GM23248 (cell line): Measurements from ENCODE around the gene UVRAG. TPM values are rescaled to one million over a fixed set of nuclear protein-coding genes. Genes with fewer than 3 reads are reported as not detected.
A peak's percentile ranks its signal among the peaks of the same experiment; 100 is the strongest.
"Not testable (repeated sequence)": the region's sequence is repeated elsewhere in the genome, so short reads cannot be mapped to it uniquely, and the experiment has no call there.

Source experiments
- DNase-seq: peaks from one replicate; pipeline ENCODE4 v3.0.0-alpha.2; 2015
- H2AFZ ChIP-seq: fragments of 200-600 bp; sonication (generic); 2 replicates; pipeline ENCODE4 v1.6.1; 2016; ENCODE audit warnings: antibody characterized with exemption
- H3F3A ChIP-seq: fragments of 200-600 bp; sonication (generic); 2 replicates; pipeline ENCODE4 v1.6.1; 2016; ENCODE audit warnings: mild to moderate bottlenecking, antibody characterized with exemption, mixed run types; ENCODE audit not compliant: insufficient read depth
- H3K27ac ChIP-seq: fragments of 200-600 bp; sonication (generic); 2 replicates; pipeline ENCODE4 v1.5.1; 2016; ENCODE audit warnings: mild to moderate bottlenecking
- H3K27me3 ChIP-seq: fragments of 200-600 bp; sonication (generic); replicated peaks from 2 replicates; pipeline ENCODE4 v1.6.1; 2016; ENCODE audit warnings: mild to moderate bottlenecking; ENCODE audit not compliant: insufficient read depth
- H3K36me3 ChIP-seq: fragments of 200-600 bp; sonication (generic); 2 replicates; pipeline ENCODE4 v1.6.1; 2016; ENCODE audit warnings: low read depth, mild to moderate bottlenecking
- H3K4me1 ChIP-seq: fragments of 200-600 bp; sonication (generic); 2 replicates; pipeline ENCODE4 v1.6.1; 2016; ENCODE audit warnings: mild to moderate bottlenecking; ENCODE audit not compliant: insufficient read depth
- H3K4me2 ChIP-seq: fragments of 200-600 bp; sonication (generic); one replicate; pipeline ENCODE4 v1.6.1; 2016; ENCODE audit warnings: mild to moderate bottlenecking; ENCODE audit not compliant: unreplicated experiment
- H3K4me3 ChIP-seq: fragments of 200-600 bp; sonication (generic); 2 replicates; pipeline ENCODE4 v1.5.1; 2016; ENCODE audit warnings: mild to moderate bottlenecking
- H3K79me2 ChIP-seq: fragments of 200-600 bp; sonication (generic); 2 replicates; pipeline ENCODE4 v1.6.1; 2016; ENCODE audit warnings: mild to moderate bottlenecking; ENCODE audit not compliant: insufficient read depth
- H3K9ac ChIP-seq: fragments of 200-600 bp; sonication (generic); 2 replicates; pipeline ENCODE4 v1.6.1; 2016; ENCODE audit warnings: mild to moderate bottlenecking
- H3K9me2 ChIP-seq: fragments of 200-600 bp; sonication (generic); 2 replicates; pipeline ENCODE4 v1.6.1; 2016; ENCODE audit warnings: mixed run types, mild to moderate bottlenecking, moderate library complexity; ENCODE audit not compliant: insufficient read depth
- H3K9me3 ChIP-seq: fragments of 200-600 bp; sonication (generic); one replicate; pipeline ENCODE4 v1.6.1; 2017; ENCODE audit warnings: low read depth
- H4K20me1 ChIP-seq: fragments of 200-600 bp; sonication (generic); 2 replicates; pipeline ENCODE4 v1.6.0; 2016; ENCODE audit not compliant: insufficient read depth
- EZH2 ChIP-seq: fragments of 200-600 bp; sonication (generic); IDR thresholded peaks from 2 replicates; pipeline ENCODE4 v1.6.1; 2018; ENCODE audit warnings: antibody characterized with exemption, mild to moderate bottlenecking; ENCODE audit not compliant: insufficient read depth, poor library complexity, severe bottlenecking
- EZH2phosphoT487 ChIP-seq: fragments of 200-600 bp; sonication (generic); IDR thresholded peaks from 2 replicates; pipeline ENCODE4 v1.6.1; 2018; ENCODE audit warnings: antibody characterized with exemption, moderate library complexity, mild to moderate bottlenecking, low read depth; ENCODE audit not compliant: insufficient read depth
- WGBS, 2 experiments: methylation state at CpG; one replicate each; pipeline ENCODE4 v1.1.6; 2015 to 2017; ENCODE audit warnings: low lambda C conversion rate in 2 of 2, low coverage in 1 of 2; ENCODE audit errors: missing lambda C conversion rate in 2 of 2; 5-methylcytosine and 5-hydroxymethylcytosine counted together
- in situ Hi-C: fragments of 300-500 bp; cut with MboI; formaldehyde crosslinking; loops from 2 replicates; pipeline ENCODE4 v1.15.0; 2020
- polyA plus RNA-seq: library from polyadenylated mRNA; unstranded; fragments of >200 nt; fragmentation: Nextera tagmentation; extraction: Ambion mirVana; gene quantifications from 2 replicates; pipeline ENCODE4 v1.2.1, GENCODE V29; 2016
- total RNA-seq: library from RNA; depleted of rRNA; stranded (reverse); fragments of >200 nt; shearing (Covaris generic); gene quantifications from 2 replicates; pipeline ENCODE4 v1.2.3, GENCODE V29; 2014

Gene UVRAG
- total and polyA plus RNA-seq, 2 experiments from 2014 or later = 9.9 to 11.0 TPM

GRCh38 chr11:75851203-75851602 lies 36.2 kb downstream of the UVRAG start:
- peak; percentile 61 for DNase-seq
- H3F3A ChIP-seq = peaks cover 22% of the 10 kb centered on the region
- H3K27me3 ChIP-seq = no peaks in the 10 kb centered on the region
- no peak overlapping the region for H3K4me3 ChIP-seq
- no peak for TF ChIP-seq EZH2
- TF ChIP-seq EZH2phosphoT487 = no peak
- H3K79me2 ChIP-seq = peaks cover 66% of the 10 kb centered on the region
- H3K9me2 ChIP-seq = no peaks in the 10 kb centered on the region
- H4K20me1 ChIP-seq = no peaks in the 10 kb centered on the region
- 0 out of 2 replicates have a peak overlapping the region, but pooled peaks have one; percentile 8 for H3K9ac ChIP-seq
- H3K36me3 ChIP-seq = no peaks in the 10 kb centered on the region
- H3K9me3 ChIP-seq = no peaks in the 10 kb centered on the region
- 11 to 14% methylated on average over 1 of the region's 1 CpG for WGBS, 2 experiments
- peak overlapping the region; percentile 11 for H3K27ac ChIP-seq
- peak overlapping the region; percentile 44 for H3K4me2 ChIP-seq
- in situ Hi-C loops = no loop called here
- H2AFZ ChIP-seq = no peak overlapping the region
- peaks cover 15% of the 10 kb centered on the region for H3K4me1 ChIP-seq

GRCh38 chr11:75852406-75853017 lies 37.5 kb downstream of the UVRAG start:
- Histone ChIP-seq H3K27me3 (no peaks in the 10 kb centered on the region), H3F3A (peaks cover 22% of the 10 kb centered on the region), H4K20me1 (no peaks in the 10 kb centered on the region), H3K9me2 (no peaks in the 10 kb centered on the region), H3K36me3 (no peaks in the 10 kb centered on the region), H3K4me3 (no peak overlapping the region), H3K9me3 (no peaks in the 10 kb centered on the region), H3K9ac (no peak overlapping the region), H3K4me2 (no peak overlapping the region), H3K79me2 (peaks cover 65% of the 10 kb centered on the region), H2AFZ (no peak overlapping the region), H3K27ac (no peak overlapping the region), H3K4me1 (peaks cover 16% of the 10 kb centered on the region)
- DNase-seq = peak; percentile 10
- no peak for TF ChIP-seq EZH2
- TF ChIP-seq EZH2phosphoT487 = no peak
- 84 to 85% methylated on average over 5 of the region's 5 CpGs for WGBS, 2 experiments
- in situ Hi-C loops = no loop called here

- WGBS, 2 experiments = 99% methylated on average over 4 of the region's 4 CpGs
- H3K4me3 ChIP-seq = not testable (repeated sequence)
These were observed 38.6 kb downstream of the UVRAG start for GRCh38 chr11:75853563-75853962.

GRCh38 chr11:75853971-75854370 lies 39.0 kb downstream of the UVRAG start:
- Histone ChIP-seq H3K79me2 (peaks cover 51% of the 10 kb centered on the region), H3K4me2 (no peak overlapping the region), H3K4me3 (no peak overlapping the region), H3K27me3 (no peaks in the 10 kb centered on the region), H3K27ac (no peak overlapping the region), H3K9me2 (no peaks in the 10 kb centered on the region), H3K36me3 (no peaks in the 10 kb centered on the region), H3K9me3 (no peaks in the 10 kb centered on the region), H2AFZ (no peak overlapping the region), H3F3A (peaks cover 31% of the 10 kb centered on the region), H3K9ac (no peak overlapping the region), H4K20me1 (no peaks in the 10 kb centered on the region), H3K4me1 (peaks cover 30% of the 10 kb centered on the region)
- in situ Hi-C loops = no loop called here
- TF ChIP-seq EZH2 (no peak), EZH2phosphoT487 (no peak)
- 81 to 96% methylated on average over 1 of the region's 1 CpG for WGBS, 2 experiments
- no peak for DNase-seq

More at GRCh38 chr11:75853563-75853962, 38.6 kb downstream of the UVRAG start:
- H4K20me1 ChIP-seq, H3K4me2 ChIP-seq, in situ Hi-C loops, DNase-seq, H3K9me2 ChIP-seq, H2AFZ ChIP-seq, H3K9ac ChIP-seq, H3K27me3 ChIP-seq, H3K9me3 ChIP-seq, H3K36me3 ChIP-seq, H3K27ac ChIP-seq: not testable (repeated sequence)
- Histone ChIP-seq H3K4me1 (peaks cover 25% of the 10 kb centered on the region), H3F3A (peaks cover 27% of the 10 kb centered on the region), H3K79me2 (peaks cover 55% of the 10 kb centered on the region)

DNA sequence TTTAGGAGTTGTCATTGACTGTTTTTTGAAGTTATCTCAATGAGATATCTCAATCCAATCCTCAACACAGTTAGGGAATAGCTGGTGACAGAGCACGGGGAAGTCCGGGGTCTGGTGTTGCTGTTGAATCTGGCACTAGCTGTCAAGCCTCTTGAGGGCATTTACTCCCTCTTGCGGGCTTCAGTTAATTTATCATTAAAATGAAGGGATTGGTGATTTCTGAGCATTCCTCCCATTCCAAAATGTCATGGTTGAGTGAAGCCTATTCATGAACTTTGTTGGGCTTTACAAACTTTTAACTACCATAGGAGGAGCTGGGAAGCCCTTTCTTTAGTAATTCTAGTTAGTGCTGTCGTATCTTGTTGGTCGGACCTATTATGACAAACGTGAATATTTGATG lies 40.2 kb downstream of the UVRAG start:
- Histone ChIP-seq H3K27me3 (no peaks in the 10 kb centered on the region), H3K4me3 (no peak overlapping the region), H3K9ac (no peak overlapping the region), H3K79me2 (peaks cover 43% of the 10 kb centered on the region), H3K9me3 (no peaks in the 10 kb centered on the region), H3K9me2 (no peaks in the 10 kb centered on the region), H3K36me3 (no peaks in the 10 kb centered on the region), H3F3A (peaks cover 30% of the 10 kb centered on the region), H3K4me1 (peaks cover 32% of the 10 kb centered on the region), H3K27ac (no peak overlapping the region), H4K20me1 (no peaks in the 10 kb centered on the region), H3K4me2 (no peak overlapping the region), H2AFZ (no peak overlapping the region)
- TF ChIP-seq EZH2phosphoT487 = no peak
- TF ChIP-seq EZH2 = no peak
- WGBS, 2 experiments = 92 to 93% methylated on average over 6 of the region's 6 CpGs
- in situ Hi-C loops = no loop called here
- DNase-seq = no peak
